Prostate gland (tissue), 2 donors: ENCODE measurements around the gene NQO1.
A peak's percentile ranks its signal among the peaks of the same experiment; 100 is the strongest.

Experiments
- CTCF ChIP-seq, 4 experiments: fragments of 200-600 bp in 2 of 4; fragments of 450-650 bp in 2 of 4; sonication (generic) in 2 of 4; IDR thresholded peaks; 1 replicate in 3 of 4; 2 replicates in 1 of 4; pipeline ENCODE4 v1.5.1; 2016 to 2019; ENCODE audit warnings: antibody characterized with exemption in 4 of 4, mild to moderate bottlenecking in 2 of 4, moderate library complexity in 2 of 4
- POLR2AphosphoS5 ChIP-seq: sonication (generic); formaldehyde crosslinking; IDR thresholded peaks from one replicate; pipeline ENCODE4 v1.6.1; 2017; ENCODE audit warnings: antibody characterized with exemption

GRCh38 chr16:69761983-69762813, 35.8 kb upstream of the NQO1 start, which contains the start of gene WWP2:
- TF ChIP-seq CTCF (IDR thresholded peaks at IDR 0.05) (peak in 2 of 4 experiments; percentile 16 to 27), POLR2AphosphoS5 (peak; percentile 32)
